Kidney tubule cell (primary cell): ENCODE results near the gene DNMT3A.

Experiments used
- DNase-seq: peaks from one replicate; pipeline ENCODE4 v3.0.0-alpha.2; 2018; ENCODE audit warnings: low spot score

The DNMT3A gene

GRCh38 chr2:25304826-25305596 is 36.7 kb downstream of the DNMT3A start:
- no peak for DNase-seq

- DNase-seq = no peak
Measured at GRCh38 chr2:25304321-25304720, 37.4 kb downstream of the DNMT3A start.

- no peak for DNase-seq
Measured at GRCh38 chr2:25303633-25304236, 38.0 kb downstream of the DNMT3A start.

GRCh38 chr2:25302758-25303375 is 38.9 kb downstream of the DNMT3A start:
- no peak for DNase-seq

- DNase-seq = peak; percentile 87
Measured at GRCh38 chr2:25301453-25302352, 40.0 kb downstream of the DNMT3A start.

GRCh38 chr2:25300001-25300400 is 41.7 kb downstream of the DNMT3A start:
- no peak for DNase-seq

- no peak for DNase-seq
Measured at GRCh38 chr2:25298776-25299431, 42.8 kb downstream of the DNMT3A start.

- no peak for DNase-seq
Measured at GRCh38 chr2:25297738-25298137, 44.0 kb downstream of the DNMT3A start.

GRCh38 chr2:25295621-25296020 is 46.1 kb downstream of the DNMT3A start:
- no peak for DNase-seq

- peak; percentile 72 for DNase-seq
Measured at GRCh38 chr2:25294573-25295462, 46.9 kb downstream of the DNMT3A start.

GRCh38 chr2:25293958-25294562 is 47.7 kb downstream of the DNMT3A start:
- no peak for DNase-seq

GRCh38 chr2:25293145-25293544 is 48.6 kb downstream of the DNMT3A start:
- DNase-seq = no peak

- no peak for DNase-seq
Measured at GRCh38 chr2:25292408-25292807, 49.3 kb downstream of the DNMT3A start.

GRCh38 chr2:25290811-25291495 is 50.8 kb downstream of the DNMT3A start:
- DNase-seq = no peak

- no peak for DNase-seq
Measured at GRCh38 chr2:25286723-25287483, 54.8 kb downstream of the DNMT3A start.

- no peak for DNase-seq
Measured at GRCh38 chr2:25286025-25286400, 55.7 kb downstream of the DNMT3A start.

- DNase-seq = no peak
Measured at GRCh38 chr2:25285265-25286024, 56.3 kb downstream of the DNMT3A start.

- no peak for DNase-seq
Measured at GRCh38 chr2:25284756-25285155, 57.0 kb downstream of the DNMT3A start.
